Astrocyte (in vitro differentiated cells and primary cell): ENCODE results near the gene CAPS. TPM values are rescaled to one million over a fixed set of nuclear protein-coding genes. Genes with fewer than 3 reads are reported as not detected.

Experiments used
- DNase-seq: peaks from one replicate; pipeline ENCODE4 v3.0.0-alpha.2; 2010; ENCODE audit warnings: low read depth
- FAIRE-seq: peaks from 2 replicates; lab custom pipeline; 2011; peaks lifted over from hg19 to GRCh38; lab: Jason Lieb, UNC
- H2AFZ ChIP-seq: 2 replicates; pipeline ENCODE4 v1.6.0; 2012; ENCODE audit warnings: low read depth, low read length, inconsistent platforms
- H3K27ac ChIP-seq: 2 replicates; pipeline ENCODE4 v1.5.1; 2011; ENCODE audit warnings: low read depth, low read length, inconsistent platforms
- H3K27me3 ChIP-seq: 2 replicates; pipeline ENCODE4 v1.6.0; 2011; ENCODE audit warnings: low read length, inconsistent platforms; ENCODE audit not compliant: insufficient read depth
- H3K36me3 ChIP-seq: 2 replicates; pipeline ENCODE4 v1.5.1; 2011; ENCODE audit warnings: low read length, inconsistent platforms; ENCODE audit not compliant: insufficient read depth
- H3K4me1 ChIP-seq: 2 replicates; pipeline ENCODE4 v1.5.1; 2011; ENCODE audit warnings: low read length, inconsistent platforms; ENCODE audit not compliant: insufficient read depth
- H3K4me2 ChIP-seq: 2 replicates; pipeline ENCODE4 v1.6.0; 2012; ENCODE audit warnings: low read length, inconsistent platforms
- H3K4me3 ChIP-seq: 2 replicates; pipeline ENCODE4 v1.5.1; 2011; ENCODE audit warnings: low read depth, mild to moderate bottlenecking, low read length, inconsistent platforms; ENCODE audit not compliant: insufficient read depth
- H3K79me2 ChIP-seq: 2 replicates; pipeline ENCODE4 v1.6.0; 2012; ENCODE audit warnings: mild to moderate bottlenecking, low read length, inconsistent platforms; ENCODE audit not compliant: insufficient read depth
- H3K9ac ChIP-seq: 2 replicates; pipeline ENCODE4 v1.6.0; 2012; ENCODE audit warnings: mild to moderate bottlenecking, low read length, inconsistent platforms
- H3K9me3 ChIP-seq: 2 replicates; pipeline ENCODE4 v1.5.1; 2012; ENCODE audit warnings: low read depth, mild to moderate bottlenecking, low read length, inconsistent platforms; ENCODE audit not compliant: insufficient read depth
- H4K20me1 ChIP-seq: 2 replicates; pipeline ENCODE4 v1.6.0; 2012; ENCODE audit warnings: low read length, inconsistent platforms; ENCODE audit not compliant: insufficient read depth
- H3K27ac Mint-ChIP-seq: one replicate; pipeline ENCODE4 v1.8.0; 2021; ENCODE audit warnings: mild to moderate bottlenecking, mixed read lengths; ENCODE audit not compliant: unreplicated experiment
- H3K27me3 Mint-ChIP-seq: one replicate; pipeline ENCODE4 v1.8.0; 2021; ENCODE audit warnings: low read depth, mixed read lengths; ENCODE audit not compliant: unreplicated experiment
- H3K36me3 Mint-ChIP-seq: one replicate; pipeline ENCODE4 v1.8.0; 2021; ENCODE audit warnings: low read depth, mixed read lengths; ENCODE audit not compliant: unreplicated experiment
- H3K4me1 Mint-ChIP-seq: one replicate; pipeline ENCODE4 v1.8.0; 2021; ENCODE audit warnings: low read depth, mixed read lengths; ENCODE audit not compliant: unreplicated experiment
- H3K4me3 Mint-ChIP-seq: one replicate; pipeline ENCODE4 v1.8.0; 2021; ENCODE audit warnings: mild to moderate bottlenecking, moderate library complexity, mixed read lengths; ENCODE audit not compliant: unreplicated experiment
- H3K9me3 Mint-ChIP-seq: one replicate; pipeline ENCODE4 v1.8.0; 2021; ENCODE audit warnings: mild to moderate bottlenecking, mixed read lengths; ENCODE audit not compliant: unreplicated experiment
- EZH2 ChIP-seq: IDR thresholded peaks from 2 replicates; pipeline ENCODE4 v1.6.1; 2012; ENCODE audit warnings: mild to moderate bottlenecking, low read length, inconsistent platforms; ENCODE audit not compliant: insufficient read depth
- total RNA-seq: library from RNA; stranded (reverse); gene quantifications from 2 replicates; pipeline ENCODE4 v1.2.1, GENCODE V29; 2021
- TF ChIP-seq, protein P1 (sequence below): IDR thresholded peaks from 2 replicates; pipeline ENCODE4 v1.5.1; 2011; ENCODE audit warnings: low read depth, mild to moderate bottlenecking, inconsistent platforms, low read length, moderate library complexity; ENCODE audit not compliant: insufficient read depth

The CAPS gene
- total RNA-seq, 1 donor from 2014 or later = 6.2 TPM

GRCh38 chr19:5904352-5905113, 9.5 kb upstream of the CAPS start, which contains the start of gene VMAC:
Gene VMAC, plus strand, starts transcription at chr19:5904872. Its CDS starts 19 bp downstream, at chr19:5904891.
- peaks cover 39% of the 10 kb centered on the region for H3K79me2 ChIP-seq
- FAIRE-seq (peak; percentile 92), DNase-seq (peak; percentile 100)
- H3K4me1 ChIP-seq = peaks cover 15% of the 10 kb centered on the region
- Mint-ChIP-seq H3K27ac (peak within 1 kb of the TSS; percentile 98), H3K36me3 (peaks cover 9% of the 10 kb centered on the region), H3K9me3 (no peaks in the 10 kb centered on the region), H3K4me3 (peak within 1 kb of the TSS; percentile 99), H3K4me1 (peaks cover 6% of the 10 kb centered on the region), H3K27me3 (no peaks in the 10 kb centered on the region)
- H3K36me3 ChIP-seq = peaks cover 5% of the 10 kb centered on the region
- peak within 1 kb of the TSS; percentile 94 for H3K4me2 ChIP-seq
- H3K27ac ChIP-seq = peak within 1 kb of the TSS; percentile 99
- H3K27me3 ChIP-seq = no peaks in the 10 kb centered on the region
- peaks cover 28% of the 10 kb centered on the region for H4K20me1 ChIP-seq
- H3K9me3 ChIP-seq = no peaks in the 10 kb centered on the region
- TF ChIP-seq EZH2 = no peak
- TF ChIP-seq, protein P1, sequence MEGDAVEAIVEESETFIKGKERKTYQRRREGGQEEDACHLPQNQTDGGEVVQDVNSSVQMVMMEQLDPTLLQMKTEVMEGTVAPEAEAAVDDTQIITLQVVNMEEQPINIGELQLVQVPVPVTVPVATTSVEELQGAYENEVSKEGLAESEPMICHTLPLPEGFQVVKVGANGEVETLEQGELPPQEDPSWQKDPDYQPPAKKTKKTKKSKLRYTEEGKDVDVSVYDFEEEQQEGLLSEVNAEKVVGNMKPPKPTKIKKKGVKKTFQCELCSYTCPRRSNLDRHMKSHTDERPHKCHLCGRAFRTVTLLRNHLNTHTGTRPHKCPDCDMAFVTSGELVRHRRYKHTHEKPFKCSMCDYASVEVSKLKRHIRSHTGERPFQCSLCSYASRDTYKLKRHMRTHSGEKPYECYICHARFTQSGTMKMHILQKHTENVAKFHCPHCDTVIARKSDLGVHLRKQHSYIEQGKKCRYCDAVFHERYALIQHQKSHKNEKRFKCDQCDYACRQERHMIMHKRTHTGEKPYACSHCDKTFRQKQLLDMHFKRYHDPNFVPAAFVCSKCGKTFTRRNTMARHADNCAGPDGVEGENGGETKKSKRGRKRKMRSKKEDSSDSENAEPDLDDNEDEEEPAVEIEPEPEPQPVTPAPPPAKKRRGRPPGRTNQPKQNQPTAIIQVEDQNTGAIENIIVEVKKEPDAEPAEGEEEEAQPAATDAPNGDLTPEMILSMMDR = no peak
- peak within 1 kb of the TSS; percentile 95 for H3K4me3 ChIP-seq
- peak within 1 kb of the TSS; percentile 100 for H3K9ac ChIP-seq
- peak within 1 kb of the TSS; percentile 83 for H2AFZ ChIP-seq

DNA sequence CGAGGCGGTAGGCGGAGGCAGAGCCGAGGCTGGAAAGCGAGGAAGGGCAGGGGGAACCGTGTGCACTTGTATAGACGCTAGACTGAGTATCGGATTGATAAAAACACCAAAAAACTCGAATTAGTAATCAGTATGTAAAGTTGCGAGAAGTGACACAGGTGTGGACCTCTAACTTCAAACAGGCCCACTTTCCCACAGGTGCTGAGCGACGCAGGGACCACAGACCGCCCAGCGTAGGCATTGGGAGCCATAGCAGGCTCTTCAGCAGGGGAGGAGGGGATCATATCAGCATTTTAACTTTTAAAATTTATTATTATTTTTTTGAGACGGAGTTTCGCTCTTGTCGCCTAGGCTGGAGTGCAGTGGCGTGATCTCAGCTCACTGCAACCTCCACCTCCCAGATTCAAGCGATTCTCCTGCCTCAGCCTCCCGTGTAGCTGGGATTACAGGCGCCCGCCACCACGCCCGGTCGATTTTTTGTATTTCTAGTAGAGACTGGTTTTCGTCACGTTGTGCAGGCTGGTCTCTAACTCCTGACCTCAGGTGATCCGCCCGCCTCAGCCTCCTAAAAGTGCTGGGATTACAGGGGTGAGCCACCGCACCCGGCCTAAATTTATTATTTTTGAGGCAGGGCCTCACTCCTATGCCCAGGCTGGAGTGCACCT, 8.8 kb upstream of the CAPS start:
- peak overlapping the region; percentile 74 for H2AFZ ChIP-seq
- peaks cover 5% of the 10 kb centered on the region for H3K36me3 ChIP-seq
- H3K27ac ChIP-seq = no peak overlapping the region
- Mint-ChIP-seq H3K4me1 (peaks cover 6% of the 10 kb centered on the region), H3K36me3 (peaks cover 7% of the 10 kb centered on the region), H3K27me3 (no peaks in the 10 kb centered on the region), H3K27ac (no peak overlapping the region), H3K4me3 (peak overlapping the region; percentile 85), H3K9me3 (no peaks in the 10 kb centered on the region)
- H3K4me1 ChIP-seq = peaks cover 15% of the 10 kb centered on the region
- H3K79me2 ChIP-seq = peaks cover 32% of the 10 kb centered on the region
- no peaks in the 10 kb centered on the region for H3K9me3 ChIP-seq
- H3K4me2 ChIP-seq = peak overlapping the region; percentile 94
- peak overlapping the region; percentile 84 for H3K9ac ChIP-seq
- peaks cover 21% of the 10 kb centered on the region for H4K20me1 ChIP-seq
- TF ChIP-seq EZH2 = no peak
- TF ChIP-seq, protein P1 = no peak
- H3K27me3 ChIP-seq = no peaks in the 10 kb centered on the region
- H3K4me3 ChIP-seq = peak overlapping the region; percentile 72
- DNase-seq (no peak), FAIRE-seq (no peak)
